Left lung (tissue), 10 donors: Measurements from ENCODE around the gene EFNA2. TPM values are rescaled to one million over a fixed set of nuclear protein-coding genes. Genes with fewer than 3 reads are reported as not detected.
A peak's percentile ranks its signal among the peaks of the same experiment; 100 is the strongest.

ENCODE experiments used
- ATAC-seq: fragments of 200-7000 bp; cut with Tn5 transposase; one replicate; pipeline ENCODE4 v1.9.1; 2020; ENCODE audit warnings: moderate library complexity
- DNase-seq, 4 donors: peaks; one replicate each; pipeline ENCODE4 v3.0.0-alpha.2; 2013 to 2020
- H3K27ac ChIP-seq, 2 donors: fragments of 200-600 bp; sonication (generic) in 1 of 2; one replicate each; pipeline versions ENCODE4 v1.5.0 to v1.8.0; 2020 to 2021
- H3K27me3 ChIP-seq, 2 donors: fragments of 200-600 bp; sonication (generic) in 1 of 2; one replicate each; pipeline versions ENCODE4 v1.5.0 to v1.8.0; 2020 to 2021
- H3K36me3 ChIP-seq, 2 donors: fragments of 200-600 bp; sonication (generic) in 1 of 2; one replicate each; pipeline versions ENCODE4 v1.5.0 to v1.8.0; 2020 to 2021
- H3K4me1 ChIP-seq, 2 donors: fragments of 200-600 bp; one replicate each; pipeline ENCODE4 v1.8.0; 2021
- H3K4me3 ChIP-seq, 2 donors: fragments of 200-600 bp; sonication (generic) in 1 of 2; one replicate each; pipeline versions ENCODE4 v1.5.0 to v1.8.0; 2020 to 2021; ENCODE audit warnings: mild to moderate bottlenecking in 1 of 2
- H3K9me3 ChIP-seq, 2 donors: fragments of 200-600 bp; sonication (generic) in 1 of 2; one replicate each; pipeline versions ENCODE4 v1.5.0 to v1.8.0; 2020 to 2021
- CTCF ChIP-seq, 2 donors: fragments of 200-600 bp; sonication (generic) in 1 of 2; IDR thresholded peaks; one replicate each; pipeline versions ENCODE4 v1.5.0 to v1.8.0; 2021; ENCODE audit warnings: antibody characterized with exemption in 2 of 2
- intact Hi-C, 2 donors: fragments of 100-400 bp; cut with DNase I; formaldehyde crosslinking; loops; one replicate each; pipeline versions ENCODE4 v1.11.2 to v1.14.2; 2022
- polyA plus RNA-seq, 6 donors: library from polyadenylated mRNA; unstranded; fragments of 120-200 nt; gene quantifications; one replicate each; pipeline ENCODE4 v1.2.1, GENCODE V29; 2013; ENCODE audit not compliant: insufficient read length in 6 of 6
- total RNA-seq, 2 donors: library from RNA; stranded (reverse); fragmentation: NEBNext Ultra II Directional; extraction: Animal tissue kit (Norgen Biotek cat#: 25700); gene quantifications; one replicate each; pipeline ENCODE4 v1.2.1, GENCODE V29; 2021
- donor health status: DM: no; HTN: yes; CAD: no.
- donor health status: DM: no; HTN: no; CAD: no.

Gene EFNA2
- total and polyA plus RNA-seq, 8 donors: 0.48 to 2.0 (median 0.79) TPM; not detected in 1

- peak in 1 of 2 donors; percentile 4 for TF ChIP-seq CTCF (IDR thresholded peaks at IDR 0.05)
- H3K27me3 ChIP-seq: no peaks in the 10 kb centered on the region
- DNase-seq: peak in 1 of 4 donors; percentile 86
- peak overlapping the region in 1 of 2 donors; percentile 84 for H3K4me3 ChIP-seq
- intact Hi-C loops: no loop called here
- peaks cover 57 to 90% of the 10 kb centered on the region in 2 donors for H3K4me1 ChIP-seq
- H3K36me3 ChIP-seq: peaks cover 4 to 30% of the 10 kb centered on the region in 2 donors
- H3K9me3 ChIP-seq: no peaks in the 10 kb centered on the region
- no peak for ATAC-seq
- peak overlapping the region in 1 of 2 donors; percentile 99 for H3K27ac ChIP-seq
Measured at GRCh38 chr19:1268226-1269064, 17.2 kb upstream of the EFNA2 start.

GRCh38 chr19:1269065-1269477 is 16.6 kb upstream of the EFNA2 start, which contains the start of gene CIRBP:
CIRBP (plus strand) TSS chr19:1269332; CDS start chr19:1270934, 1,602 bp downstream.
- Histone ChIP-seq H3K9me3 (no peaks in the 10 kb centered on the region), H3K36me3 (peaks cover 4 to 37% of the 10 kb centered on the region in 2 donors), H3K4me3 (peak within 1 kb of the TSS; percentile 51 to 84), H3K27me3 (no peaks in the 10 kb centered on the region), H3K27ac (peak within 1 kb of the TSS; percentile 99), H3K4me1 (peaks cover 57 to 90% of the 10 kb centered on the region in 2 donors)
- ATAC-seq (peak; percentile 72), DNase-seq (peak; percentile 98 to 100 (median 100))
- intact Hi-C loops: no loop called here
- TF ChIP-seq CTCF (IDR thresholded peaks at IDR 0.05): peak in 1 of 2 donors; percentile 19

- intact Hi-C loops: no loop called here
- H3K36me3 ChIP-seq: peaks cover 4 to 42% of the 10 kb centered on the region in 2 donors
- no peaks in the 10 kb centered on the region for H3K9me3 ChIP-seq
- peak overlapping the region; percentile 99 for H3K27ac ChIP-seq
- peaks cover 62 to 92% of the 10 kb centered on the region in 2 donors for H3K4me1 ChIP-seq
- DNase-seq (peak in 3 of 4 donors; percentile 89 to 94 (median 92)), ATAC-seq (peak; percentile 17)
- no peak for TF ChIP-seq CTCF (IDR thresholded peaks at IDR 0.05)
- H3K27me3 ChIP-seq: no peaks in the 10 kb centered on the region
- peak overlapping the region; percentile 51 to 84 for H3K4me3 ChIP-seq
Measured at GRCh38 chr19:1269478-1270212, 16.0 kb upstream of the EFNA2 start.

- intact Hi-C loops: no loop called here
- H3K27ac ChIP-seq: peak overlapping the region; percentile 99
- peaks cover 4 to 47% of the 10 kb centered on the region in 2 donors for H3K36me3 ChIP-seq
- DNase-seq: no peak
- H3K4me1 ChIP-seq: peaks cover 68 to 92% of the 10 kb centered on the region in 2 donors
- H3K9me3 ChIP-seq: no peaks in the 10 kb centered on the region
- no peaks in the 10 kb centered on the region for H3K27me3 ChIP-seq
- peak overlapping the region; percentile 51 to 84 for H3K4me3 ChIP-seq
- ATAC-seq: no peak
- no peak for TF ChIP-seq CTCF (IDR thresholded peaks at IDR 0.05)
Measured at GRCh38 chr19:1270213-1270853, 15.3 kb upstream of the EFNA2 start.
